NCI-H1694 treated with DMSO at 0.1 percent for 48 hours (cell line): ENCODE results near the gene PAX8.

Experiments used
- DNase-seq: peaks from one replicate; lab custom pipeline; 2025; lab: John Stamatoyannopoulos, UW

The PAX8 gene

GRCh38 chr2:113203217-113203530 is 75.5 kb downstream of the PAX8 start:
- DNase-seq = no peak

DNA sequence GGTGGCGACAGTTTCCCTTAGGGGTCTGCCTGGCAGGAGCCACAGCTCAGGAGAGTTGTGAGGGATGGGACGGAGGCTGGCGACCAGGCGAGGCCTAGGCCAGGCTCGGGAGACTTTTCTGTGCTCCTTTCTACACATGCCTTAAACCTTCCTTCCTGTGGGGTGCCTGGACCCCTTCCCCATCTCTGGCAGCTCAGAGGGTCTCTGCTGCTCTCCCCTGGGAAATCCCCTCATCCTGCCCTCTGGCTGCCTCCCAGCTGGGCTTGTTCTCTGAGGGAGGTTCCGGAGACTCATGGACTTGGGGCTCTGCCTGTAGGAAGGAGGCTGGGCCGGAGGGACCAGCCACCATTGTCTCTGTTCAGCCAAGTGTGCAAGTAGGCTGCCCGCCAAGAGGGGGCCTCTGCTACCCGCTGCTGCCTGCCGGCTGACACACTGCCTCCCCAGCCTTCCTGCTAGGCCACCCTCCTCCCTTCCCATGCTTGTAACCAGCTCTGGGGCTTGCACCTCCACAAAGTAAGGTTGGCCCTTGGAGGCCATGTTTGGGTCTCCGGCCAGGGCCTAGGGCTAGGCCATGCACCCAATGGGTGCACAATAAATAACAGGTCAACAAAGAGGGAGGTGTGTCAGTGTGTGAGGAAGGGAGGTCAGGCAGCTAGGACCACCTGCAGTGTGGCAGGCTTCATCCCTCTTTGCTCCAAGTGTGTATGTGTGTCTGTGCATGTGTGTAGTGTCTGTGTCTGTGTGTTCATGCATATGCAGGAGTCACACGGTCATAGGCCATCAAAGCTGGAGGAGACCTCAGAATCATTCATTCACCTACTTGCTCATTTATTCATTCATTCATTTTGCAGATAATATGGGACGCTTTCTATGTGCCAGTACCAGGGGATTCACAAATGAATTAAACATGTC is 76.2 kb downstream of the PAX8 start:
- no peak for DNase-seq

DNA sequence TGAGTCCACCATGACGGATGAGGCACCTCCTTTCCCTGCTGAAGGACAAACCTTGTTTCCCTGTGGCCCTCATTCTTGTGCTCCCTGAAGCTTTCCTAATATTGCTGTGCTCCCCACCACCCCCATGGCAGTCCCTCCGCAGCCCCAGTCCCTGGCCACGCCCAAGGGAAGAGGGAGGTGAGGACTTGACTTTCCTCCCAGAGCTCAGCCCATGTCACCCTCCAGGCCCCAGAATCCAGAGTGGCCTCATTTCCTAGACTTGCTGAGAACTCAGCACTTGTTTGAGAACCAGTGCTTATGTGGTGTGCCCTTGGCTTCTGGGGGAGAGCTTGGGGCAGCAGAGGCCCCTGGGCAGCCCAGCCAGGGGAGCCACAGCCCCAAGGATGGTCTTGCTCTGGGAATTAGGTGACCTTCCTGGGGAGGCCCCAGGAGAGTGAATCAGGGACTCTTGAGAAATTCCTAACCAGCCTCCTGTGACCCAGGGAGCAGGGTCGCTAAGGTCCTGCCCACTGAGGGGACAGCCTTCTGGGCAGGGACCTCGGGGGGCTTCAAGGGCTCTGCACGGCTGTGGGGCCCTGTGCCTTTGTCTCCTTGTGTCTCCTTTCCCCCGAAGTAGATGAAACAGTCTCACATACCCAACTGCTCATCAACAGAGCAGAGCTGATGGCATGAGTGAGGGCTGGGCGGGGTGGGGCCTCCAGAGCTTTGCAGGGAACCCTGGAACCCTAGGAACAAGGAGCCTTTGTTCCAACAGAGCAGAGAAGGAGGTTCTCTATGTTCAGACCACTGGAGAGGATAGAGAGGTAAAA is 77.0 kb downstream of the PAX8 start:
- DNase-seq = no peak

- DNase-seq = no peak
Observed at GRCh38 chr2:113200736-113201490, 77.8 kb downstream of the PAX8 start.

DNA sequence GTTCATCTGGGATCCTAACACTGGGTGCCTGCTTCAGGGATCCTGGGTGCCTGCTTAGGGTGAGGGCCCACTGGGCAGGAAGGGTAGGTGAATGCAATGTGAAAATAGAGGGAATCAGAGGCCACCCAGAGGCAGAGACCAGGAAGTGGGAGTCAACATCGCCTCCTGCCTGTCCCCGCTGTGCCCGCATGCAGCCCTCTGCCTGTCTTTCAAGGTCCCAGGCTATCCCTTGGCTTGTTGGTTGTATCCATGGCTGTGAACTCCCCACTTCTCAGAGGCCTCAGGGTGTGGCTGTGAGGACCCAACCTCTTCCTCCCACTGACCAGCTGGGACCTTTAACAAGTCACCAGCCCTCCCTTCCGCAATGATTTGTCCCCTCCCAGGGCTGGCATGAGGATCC is 78.5 kb downstream of the PAX8 start:
- no peak for DNase-seq

DNA sequence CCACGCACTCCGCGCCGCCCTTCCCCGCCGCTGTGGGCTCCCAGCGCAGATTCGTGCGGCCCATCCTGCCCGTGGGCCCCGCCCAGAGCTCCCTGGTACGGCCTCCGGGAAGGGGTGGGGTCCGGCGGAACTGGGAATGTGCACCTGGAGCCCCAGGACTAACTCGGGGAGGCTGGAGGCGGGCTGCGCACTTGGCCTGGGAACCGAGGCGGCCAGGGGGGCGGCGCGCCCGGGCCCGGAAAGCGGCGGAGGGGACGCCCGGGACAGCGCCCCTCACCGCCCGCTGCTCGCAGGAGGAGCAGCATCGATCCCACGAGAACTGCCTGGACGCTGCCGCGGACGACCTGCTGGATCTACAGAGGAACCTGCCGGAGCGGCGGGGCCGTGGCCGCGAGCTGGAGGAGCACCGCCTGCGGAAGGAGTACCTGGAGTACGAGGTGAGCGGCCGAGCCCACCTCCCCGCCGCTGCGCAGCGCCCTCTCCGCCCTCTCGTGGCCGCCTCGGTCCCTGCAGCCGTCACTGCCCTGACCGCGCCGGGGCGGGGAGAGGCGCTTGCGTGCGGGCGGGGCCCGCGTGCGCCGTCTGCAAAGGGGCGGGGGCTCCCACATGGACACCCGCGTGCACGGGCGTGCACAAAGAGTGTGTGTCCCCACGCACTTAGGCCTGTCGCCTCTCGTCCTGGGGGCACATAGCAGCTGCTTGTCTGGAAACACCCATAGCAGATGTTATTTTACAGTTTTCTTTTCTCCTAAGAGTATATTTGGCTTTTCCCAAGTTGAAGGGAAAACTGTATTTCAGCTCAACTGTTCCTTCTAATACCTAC is 79.7 kb downstream of the PAX8 start:
- DNase-seq = peak; percentile 70

- no peak for DNase-seq
Observed at GRCh38 chr2:113198048-113198789, 80.5 kb downstream of the PAX8 start.

GRCh38 chr2:113197347-113198047 is 81.2 kb downstream of the PAX8 start:
- no peak for DNase-seq

DNA sequence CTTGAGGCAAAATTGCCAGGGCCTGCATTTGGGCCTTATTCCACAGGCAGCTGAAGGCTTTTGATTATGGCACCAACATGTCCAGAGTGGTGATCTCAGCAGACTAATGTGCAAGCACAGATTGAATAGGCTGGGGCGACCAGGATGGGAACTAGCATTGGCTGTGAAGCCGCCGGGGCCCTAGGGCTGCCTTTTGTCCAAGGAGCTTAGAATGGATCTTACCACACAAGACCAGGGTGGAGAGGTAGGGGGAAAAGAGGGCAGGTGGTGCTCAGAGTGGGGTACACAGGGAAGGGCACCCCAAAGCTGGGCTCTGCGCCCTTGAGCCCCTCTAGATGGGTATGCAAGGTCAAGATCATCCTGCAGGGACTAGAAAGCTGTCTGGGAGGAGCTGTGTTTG is 81.9 kb downstream of the PAX8 start:
- DNase-seq = no peak

DNA sequence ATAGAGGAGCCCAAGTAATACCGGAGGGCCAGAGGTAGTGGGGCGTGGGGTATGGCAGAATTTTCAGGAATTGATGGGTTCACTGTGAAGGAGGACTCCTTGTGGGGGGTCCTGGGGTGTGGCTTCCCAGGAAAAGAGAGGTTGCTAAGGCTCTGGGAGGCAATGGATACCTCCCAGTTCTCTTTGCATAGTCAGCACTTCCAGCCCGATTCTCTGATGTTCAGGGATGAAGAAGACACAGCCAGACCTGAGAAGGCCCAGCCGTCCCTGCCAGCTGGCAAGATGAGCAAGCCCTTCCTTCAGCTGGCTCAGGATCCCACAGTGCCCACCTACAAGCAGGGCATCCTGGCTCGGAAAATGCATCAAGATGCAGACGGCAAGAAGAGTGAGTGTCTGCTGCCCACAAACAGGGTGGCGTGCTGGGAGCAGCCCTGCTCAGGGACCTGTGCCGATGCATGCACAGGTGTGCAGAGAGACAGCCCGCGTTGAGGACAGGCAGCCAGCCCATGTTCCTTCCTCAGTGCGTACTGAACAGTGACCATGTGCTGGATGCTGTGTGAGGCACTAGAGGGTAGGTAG is 82.7 kb downstream of the PAX8 start:
- DNase-seq = no peak

GRCh38 chr2:113192459-113193100 is 86.1 kb downstream of the PAX8 start:
- DNase-seq = no peak

DNA sequence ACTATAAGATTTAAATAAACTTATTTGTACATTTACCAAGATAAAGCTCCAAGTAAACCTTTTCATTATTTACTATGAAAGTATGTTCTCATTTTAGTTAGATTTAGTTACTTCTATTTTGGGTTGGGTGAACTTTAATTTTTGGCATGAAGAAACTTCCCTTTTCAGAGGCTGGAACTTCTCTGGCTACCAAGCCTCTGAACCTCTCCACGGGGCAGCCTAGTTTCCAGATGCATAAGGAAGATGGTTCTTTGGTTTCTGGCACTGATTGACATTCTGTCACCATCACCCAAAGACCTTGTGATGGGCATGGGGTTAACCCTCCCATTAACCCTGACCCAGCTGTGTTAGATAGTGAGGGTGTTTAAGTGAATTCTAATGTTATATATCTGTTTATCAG is 87.8 kb downstream of the PAX8 start:
- DNase-seq = no peak

DNA sequence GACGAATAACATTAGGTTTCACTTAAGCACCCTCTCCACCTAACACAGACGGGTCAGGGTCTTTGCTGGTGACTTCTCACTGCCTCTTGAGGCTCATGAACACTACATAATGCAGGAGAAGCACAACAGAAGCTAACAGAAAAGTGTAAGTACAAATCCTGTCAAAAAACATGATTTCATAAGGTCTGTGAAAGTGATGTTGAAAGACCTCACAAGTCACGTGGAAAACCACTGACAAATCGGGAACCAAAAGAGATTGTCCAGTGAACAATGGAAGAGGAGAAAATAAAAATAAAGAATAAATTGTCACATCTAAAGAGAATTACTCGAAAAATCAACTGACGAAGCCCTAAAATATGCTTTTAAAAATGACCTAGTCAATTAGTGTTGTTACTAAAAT is 91.0 kb downstream of the PAX8 start:
- no peak for DNase-seq

DNA sequence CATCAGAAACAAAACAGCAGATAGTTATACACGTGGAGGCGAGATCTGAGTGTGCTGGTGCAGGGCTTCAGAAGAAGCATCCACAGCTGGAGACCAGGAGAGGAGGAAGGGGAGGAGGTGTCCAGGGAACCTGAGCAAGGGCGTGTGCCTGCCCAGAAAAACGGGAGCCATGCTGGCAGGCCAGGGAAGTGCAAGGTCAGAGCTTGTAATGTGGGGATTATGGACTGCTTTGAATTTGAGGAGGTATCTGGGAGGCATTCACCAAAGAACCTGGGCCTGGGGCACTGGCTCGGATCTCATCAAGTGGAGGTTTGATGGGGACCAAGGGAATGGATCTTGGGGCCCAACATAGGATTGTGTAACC is 92.3 kb downstream of the PAX8 start:
- DNase-seq = no peak

- no peak for DNase-seq
Observed at GRCh38 chr2:113185664-113186432, 92.9 kb downstream of the PAX8 start.

GRCh38 chr2:113184531-113185230 is 94.0 kb downstream of the PAX8 start:
- no peak for DNase-seq

GRCh38 chr2:113183703-113184102 is 95.0 kb downstream of the PAX8 start:
- no peak for DNase-seq

DNA sequence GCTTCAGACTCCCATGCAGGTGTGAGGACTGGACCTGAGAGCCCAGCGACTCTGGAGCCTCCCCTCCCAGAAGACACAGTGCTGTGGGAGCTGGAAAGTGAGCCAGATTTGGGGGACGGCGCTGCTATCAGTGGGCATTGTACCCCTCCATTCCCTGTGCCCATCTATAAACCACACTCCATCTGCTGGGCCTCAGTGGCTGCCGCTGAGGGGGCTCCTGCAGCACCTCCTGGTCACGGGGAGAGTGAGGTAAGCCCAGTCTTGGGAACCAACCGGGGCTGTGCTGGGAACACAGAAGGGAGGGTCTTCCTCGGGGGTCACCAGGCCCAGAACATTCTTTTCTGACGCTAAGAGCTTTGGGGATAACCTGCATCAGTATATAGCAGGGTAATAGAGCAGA is 95.5 kb downstream of the PAX8 start:
- DNase-seq = no peak
